ENCODE data around the gene ID3.

DNA sequence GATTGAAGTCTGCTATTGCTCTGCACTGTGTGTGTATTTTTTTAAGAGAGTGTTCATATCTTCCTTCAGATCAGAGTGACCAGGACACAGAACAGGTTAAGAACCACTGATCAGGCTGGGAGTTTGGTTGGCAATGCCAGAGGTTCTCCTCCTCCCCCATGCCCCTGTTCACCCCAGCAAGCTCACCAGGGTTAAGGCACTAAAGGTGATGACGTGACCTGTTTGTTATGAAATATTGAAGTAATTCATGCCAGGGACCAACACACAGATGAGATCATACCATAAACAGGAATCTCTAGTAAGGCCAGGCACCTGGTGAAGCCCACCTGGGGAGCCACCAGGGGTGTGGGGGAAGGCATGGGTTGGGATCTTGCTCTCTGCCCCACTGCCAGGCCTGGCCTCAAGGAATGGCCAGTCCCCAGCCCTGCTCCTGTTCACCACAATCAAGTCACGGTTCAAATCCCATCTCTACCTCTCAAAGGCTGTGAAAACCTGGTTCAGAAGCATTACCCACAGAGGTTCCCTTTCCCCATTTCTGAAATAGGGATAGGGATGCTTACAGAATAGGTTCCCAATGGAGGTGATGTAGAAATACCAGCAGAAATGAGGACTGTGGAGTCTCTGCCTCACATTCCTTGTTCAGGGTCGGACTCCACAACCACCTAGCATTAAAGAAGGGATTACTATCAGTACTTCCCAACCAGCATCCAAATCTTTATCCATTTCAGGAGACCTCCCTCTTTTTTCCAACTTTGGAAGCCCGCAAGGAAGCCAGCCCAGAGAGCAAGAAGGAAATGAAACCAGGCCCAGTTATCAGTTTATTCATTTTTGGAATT is 2.4 kb downstream of the ID3 start:
- TF ChIP-seq EZH2 (IDR thresholded peaks at IDR 0.05; ENCODE audit: borderline replicate concordance, low read length) = no peak
- TF ChIP-seq, protein P1, sequence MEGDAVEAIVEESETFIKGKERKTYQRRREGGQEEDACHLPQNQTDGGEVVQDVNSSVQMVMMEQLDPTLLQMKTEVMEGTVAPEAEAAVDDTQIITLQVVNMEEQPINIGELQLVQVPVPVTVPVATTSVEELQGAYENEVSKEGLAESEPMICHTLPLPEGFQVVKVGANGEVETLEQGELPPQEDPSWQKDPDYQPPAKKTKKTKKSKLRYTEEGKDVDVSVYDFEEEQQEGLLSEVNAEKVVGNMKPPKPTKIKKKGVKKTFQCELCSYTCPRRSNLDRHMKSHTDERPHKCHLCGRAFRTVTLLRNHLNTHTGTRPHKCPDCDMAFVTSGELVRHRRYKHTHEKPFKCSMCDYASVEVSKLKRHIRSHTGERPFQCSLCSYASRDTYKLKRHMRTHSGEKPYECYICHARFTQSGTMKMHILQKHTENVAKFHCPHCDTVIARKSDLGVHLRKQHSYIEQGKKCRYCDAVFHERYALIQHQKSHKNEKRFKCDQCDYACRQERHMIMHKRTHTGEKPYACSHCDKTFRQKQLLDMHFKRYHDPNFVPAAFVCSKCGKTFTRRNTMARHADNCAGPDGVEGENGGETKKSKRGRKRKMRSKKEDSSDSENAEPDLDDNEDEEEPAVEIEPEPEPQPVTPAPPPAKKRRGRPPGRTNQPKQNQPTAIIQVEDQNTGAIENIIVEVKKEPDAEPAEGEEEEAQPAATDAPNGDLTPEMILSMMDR (IDR thresholded peaks at IDR 0.05; ENCODE audit: low read length) = no peak
